DMS 273 treated with DMSO at 0.1 percent for 48 hours (cell line): ENCODE results near the gene AFTPH.

ENCODE experiments used
- DNase-seq: peaks from one replicate; lab custom pipeline; 2025; lab: John Stamatoyannopoulos, UW

The AFTPH gene

DNA sequence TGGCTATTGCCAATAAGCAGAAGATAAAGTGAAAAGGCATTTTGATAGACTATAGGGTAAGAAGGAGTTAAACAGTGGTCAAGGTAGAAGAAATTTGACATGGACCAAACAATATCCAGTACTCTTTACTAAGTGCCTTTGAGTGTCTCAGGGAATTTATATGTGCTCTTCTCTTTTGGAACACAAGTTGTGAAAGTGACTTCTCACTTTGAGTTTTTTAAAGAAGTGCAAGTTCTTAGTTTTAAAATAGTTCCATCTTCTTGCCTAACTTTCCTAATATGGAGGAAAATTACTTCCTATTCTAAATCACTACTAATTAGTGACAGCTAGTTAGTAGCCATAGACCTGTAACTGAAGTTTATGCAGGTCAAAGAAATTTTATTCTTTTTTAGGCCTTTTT is 63.4 kb downstream of the AFTPH start:
- DNase-seq: no peak

DNA sequence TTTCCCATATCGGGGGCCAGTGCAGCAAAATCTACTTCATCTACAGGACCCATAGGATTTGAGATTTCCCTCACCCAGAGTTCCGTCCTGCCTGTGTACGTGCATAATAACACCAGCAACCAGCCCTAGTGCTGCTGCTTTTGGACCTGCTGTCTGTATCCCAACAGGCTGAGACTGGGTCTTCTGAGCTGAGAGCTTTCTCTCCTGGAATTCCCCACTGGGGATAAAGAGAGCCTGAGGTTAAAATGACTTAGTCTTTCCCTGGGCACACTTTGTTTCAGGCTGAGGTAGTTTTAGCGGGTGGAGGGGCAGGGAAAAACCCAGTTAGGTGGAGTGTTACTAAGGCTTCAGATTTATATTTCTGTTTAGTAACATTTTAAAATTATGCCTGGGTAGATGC is 67.1 kb downstream of the AFTPH start:
- DNase-seq: no peak

DNA sequence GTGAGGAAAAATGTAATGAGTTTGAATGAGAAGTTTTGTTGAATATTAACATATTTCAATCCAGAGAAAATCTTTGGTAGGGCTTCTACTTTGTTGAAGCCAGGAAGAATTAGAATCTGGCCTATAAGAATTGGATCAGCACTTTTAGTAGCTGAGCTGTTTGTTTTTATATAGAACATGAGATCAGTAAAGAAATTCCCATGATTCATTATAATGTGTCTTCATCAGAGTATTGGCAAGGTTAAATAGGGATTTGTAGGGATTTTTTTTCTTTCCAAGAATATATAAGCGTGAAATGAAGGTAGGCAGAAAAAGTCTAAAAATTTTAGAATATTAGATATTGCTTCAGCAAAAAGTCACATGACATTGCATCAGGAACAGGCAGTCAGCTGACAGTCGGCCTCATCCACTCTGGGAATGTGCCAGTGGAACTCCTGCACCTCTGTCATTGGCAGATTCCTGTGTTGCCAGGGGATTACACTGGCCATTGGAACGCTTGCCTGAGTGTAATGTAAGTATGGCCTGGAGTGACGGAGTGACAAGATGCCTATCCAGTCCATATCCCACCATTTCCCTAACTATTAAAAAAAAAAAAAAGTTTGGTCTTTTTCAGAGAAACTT is 69.0 kb downstream of the AFTPH start:
- DNase-seq: no peak

- no peak for DNase-seq
These were observed 70.3 kb downstream of the AFTPH start for GRCh38 chr2:64594226-64594989.

DNA sequence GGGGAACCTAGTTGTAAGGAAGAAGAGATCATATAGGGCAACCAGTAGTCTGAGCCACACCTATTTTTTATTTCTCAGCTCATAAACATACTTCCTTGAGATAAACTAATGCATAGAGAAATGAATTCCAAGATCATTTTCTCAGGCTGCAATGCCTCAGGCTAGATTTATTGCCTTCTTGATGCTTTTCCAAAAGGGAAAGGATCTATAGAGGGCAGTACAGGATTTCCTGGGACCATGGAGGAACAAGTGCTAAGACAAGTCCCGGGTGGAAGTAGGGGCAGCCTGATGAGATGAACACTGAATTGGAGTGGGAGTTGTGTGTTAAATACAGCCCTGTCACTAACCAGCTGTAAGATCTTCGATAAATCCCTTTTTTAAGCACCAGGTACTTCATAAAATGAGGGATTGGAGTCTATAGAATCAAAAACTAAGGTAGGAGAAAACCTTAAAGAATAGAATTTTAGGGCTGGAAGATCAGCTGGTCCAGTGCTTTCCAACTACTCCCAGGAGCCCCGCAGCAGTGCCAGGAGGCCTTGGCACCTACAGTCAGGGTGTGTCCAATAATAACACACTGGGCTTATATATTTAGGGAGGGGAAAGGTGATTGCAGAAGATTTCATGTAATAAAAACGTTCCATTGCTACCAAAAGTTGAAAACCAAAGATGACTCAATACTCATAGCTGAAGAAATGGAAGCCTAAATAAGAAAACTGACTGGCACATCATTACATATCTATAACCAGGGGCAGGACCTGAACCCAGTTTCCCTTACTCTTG is 71.5 kb downstream of the AFTPH start:
- DNase-seq: no peak

- DNase-seq: no peak
These were observed 74.1 kb downstream of the AFTPH start for GRCh38 chr2:64598226-64598625.

GRCh38 chr2:64599469-64599868 is 75.3 kb downstream of the AFTPH start:
- no peak for DNase-seq

- DNase-seq: no peak
These were observed 77.1 kb downstream of the AFTPH start for GRCh38 chr2:64601034-64601754.

DNA sequence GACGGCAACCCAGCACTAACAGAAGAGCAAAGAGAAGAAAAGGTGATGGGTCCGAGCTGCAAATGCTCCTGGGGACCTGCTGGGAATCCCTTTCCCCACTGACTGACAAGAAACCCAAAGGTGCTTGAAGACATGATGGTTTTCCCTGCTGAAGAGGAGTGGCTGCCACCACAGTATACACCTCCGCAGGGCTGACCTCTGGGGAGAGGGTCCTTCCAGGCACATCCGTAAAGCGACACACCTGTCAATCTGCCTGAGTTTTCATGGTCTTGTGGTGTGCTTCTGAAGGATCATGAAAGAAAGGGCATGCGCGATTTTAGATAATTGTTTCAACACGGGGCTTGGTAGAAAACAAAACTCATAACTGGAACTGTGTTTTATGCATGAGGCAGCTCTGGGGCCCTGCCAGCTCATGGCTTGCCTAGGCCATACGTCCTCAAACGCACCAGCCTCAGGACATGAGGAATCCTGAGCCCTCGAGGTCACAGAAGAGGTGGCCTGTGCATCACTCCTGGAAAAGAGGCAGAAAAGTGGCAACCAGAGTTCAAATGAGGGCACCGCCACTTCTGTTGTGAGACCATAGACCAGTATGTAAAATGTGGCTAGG is 77.8 kb downstream of the AFTPH start:
- DNase-seq: no peak

DNA sequence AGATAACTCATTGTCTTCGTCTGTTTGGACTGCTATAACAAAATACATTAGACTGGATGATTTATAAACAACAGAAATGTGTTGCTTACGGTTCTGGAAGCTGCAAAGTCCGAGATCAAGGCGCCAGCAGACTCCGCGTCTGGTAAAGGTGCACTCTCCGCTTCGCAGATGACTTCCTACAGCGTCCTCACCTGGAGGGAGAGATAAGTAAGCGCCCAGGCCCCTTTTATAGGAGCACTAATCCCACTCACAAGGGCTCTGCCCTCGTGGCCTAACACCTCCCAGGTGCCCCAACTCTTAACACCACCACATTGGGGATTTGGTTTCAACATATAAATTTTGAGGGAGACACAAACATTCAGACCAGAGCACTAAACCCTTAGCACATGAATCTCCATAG is 78.3 kb downstream of the AFTPH start:
- DNase-seq: no peak

DNA sequence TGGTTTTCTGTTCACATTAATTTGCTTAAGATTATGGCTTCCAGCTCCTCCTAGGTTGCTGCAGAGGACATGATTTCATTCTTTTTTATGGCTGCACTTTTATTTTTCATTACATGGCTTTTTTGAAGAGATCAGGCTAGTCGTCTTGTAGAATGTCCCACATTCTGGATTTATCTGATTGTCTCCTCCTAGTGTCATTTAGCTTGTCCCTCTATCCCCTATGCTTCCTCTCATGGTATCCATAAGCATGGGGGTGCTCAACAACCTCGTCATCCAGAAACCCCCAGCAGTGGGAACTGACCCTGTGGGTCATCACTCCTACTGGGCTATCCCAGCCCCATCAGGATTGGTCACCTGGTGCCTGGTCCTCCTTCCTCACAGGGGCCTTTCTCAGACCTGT is 80.0 kb downstream of the AFTPH start:
- DNase-seq: no peak

DNA sequence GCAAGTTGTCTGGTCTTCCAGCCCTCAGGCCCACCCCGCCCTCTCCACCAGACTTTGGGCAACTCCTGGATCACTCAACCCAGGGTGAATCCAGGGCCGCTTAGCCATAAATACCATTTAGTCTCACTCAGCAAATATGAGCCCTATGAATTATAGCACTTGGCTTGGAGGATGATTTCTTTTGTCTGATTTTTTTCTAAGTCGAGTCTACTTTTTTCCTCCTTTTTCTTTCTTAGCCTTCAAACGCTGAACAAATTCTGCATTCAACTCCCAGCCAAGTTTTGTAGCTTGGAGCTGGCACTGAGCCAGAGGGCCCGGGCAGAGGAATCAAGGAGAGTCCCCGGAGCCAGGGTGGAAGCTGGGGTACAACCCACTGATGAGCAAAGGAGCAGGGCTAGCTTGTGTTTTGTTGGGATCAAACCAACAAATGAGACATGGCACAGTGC is 80.9 kb downstream of the AFTPH start:
- DNase-seq: no peak

DNA sequence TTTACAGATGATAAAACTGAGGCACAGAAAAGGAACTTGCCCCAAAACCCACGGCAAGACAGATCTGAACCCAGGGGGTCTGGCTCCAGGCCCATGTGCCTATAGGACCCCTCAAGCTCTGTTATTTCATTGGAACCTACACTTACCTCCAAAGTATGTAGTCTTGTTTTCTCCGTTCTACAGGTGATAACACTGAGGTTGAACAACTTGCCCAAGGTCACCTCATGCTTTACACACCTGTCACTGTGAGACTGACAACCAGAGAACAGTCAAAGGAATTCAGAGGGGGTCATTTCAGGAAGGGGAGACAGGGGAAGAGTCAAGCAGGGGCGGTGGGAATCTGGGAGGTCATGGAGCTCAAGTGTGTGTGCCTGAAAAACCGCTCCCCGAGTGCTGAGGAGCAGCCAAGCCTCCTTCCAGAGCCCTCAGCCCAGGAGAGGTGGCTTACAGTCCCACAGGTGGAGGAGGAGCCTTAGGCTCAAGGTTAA is 81.9 kb downstream of the AFTPH start:
- DNase-seq: no peak

DNA sequence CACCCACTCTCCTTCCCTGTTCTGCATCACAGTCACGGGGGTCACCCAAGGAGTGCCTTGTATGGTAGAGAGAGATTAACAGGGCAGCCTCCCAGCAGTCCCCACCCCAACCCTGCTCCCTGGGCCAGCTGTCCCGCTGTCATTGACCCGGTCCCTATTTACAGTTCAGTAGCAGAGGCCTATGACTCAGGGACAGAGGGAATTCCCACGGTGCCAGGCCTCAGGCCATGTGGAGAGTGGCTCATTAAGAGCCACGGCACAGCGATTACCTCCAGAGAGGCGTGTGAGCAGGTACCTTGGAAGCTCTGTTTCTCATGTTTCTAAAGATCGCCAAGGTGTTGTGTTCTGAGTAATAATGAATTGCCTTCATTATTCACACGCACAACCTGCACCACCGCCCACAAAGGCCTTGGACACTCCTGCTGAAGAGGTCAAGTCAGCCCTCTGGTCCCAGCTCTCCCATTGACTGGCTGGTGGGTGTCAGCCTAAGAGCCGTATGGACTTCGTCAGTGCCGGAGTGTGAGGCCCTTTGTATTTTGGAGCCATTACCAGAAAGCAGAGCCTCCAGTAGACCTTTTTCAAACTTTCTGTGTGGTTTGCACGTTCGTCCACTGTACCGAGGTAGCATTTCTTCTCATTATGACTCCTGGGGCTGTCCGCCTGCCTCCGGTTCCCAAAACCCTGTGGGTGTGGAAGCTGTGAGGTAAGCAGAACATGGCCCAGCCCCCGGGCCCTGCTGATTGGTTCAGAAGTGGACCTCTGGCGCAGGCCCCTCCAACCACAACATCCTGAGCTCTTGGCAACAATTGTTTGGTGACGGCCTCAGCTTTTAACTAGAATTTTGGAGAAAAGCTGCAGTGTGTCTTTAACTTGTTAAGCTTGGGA is 82.6 kb downstream of the AFTPH start:
- no peak for DNase-seq

DNA sequence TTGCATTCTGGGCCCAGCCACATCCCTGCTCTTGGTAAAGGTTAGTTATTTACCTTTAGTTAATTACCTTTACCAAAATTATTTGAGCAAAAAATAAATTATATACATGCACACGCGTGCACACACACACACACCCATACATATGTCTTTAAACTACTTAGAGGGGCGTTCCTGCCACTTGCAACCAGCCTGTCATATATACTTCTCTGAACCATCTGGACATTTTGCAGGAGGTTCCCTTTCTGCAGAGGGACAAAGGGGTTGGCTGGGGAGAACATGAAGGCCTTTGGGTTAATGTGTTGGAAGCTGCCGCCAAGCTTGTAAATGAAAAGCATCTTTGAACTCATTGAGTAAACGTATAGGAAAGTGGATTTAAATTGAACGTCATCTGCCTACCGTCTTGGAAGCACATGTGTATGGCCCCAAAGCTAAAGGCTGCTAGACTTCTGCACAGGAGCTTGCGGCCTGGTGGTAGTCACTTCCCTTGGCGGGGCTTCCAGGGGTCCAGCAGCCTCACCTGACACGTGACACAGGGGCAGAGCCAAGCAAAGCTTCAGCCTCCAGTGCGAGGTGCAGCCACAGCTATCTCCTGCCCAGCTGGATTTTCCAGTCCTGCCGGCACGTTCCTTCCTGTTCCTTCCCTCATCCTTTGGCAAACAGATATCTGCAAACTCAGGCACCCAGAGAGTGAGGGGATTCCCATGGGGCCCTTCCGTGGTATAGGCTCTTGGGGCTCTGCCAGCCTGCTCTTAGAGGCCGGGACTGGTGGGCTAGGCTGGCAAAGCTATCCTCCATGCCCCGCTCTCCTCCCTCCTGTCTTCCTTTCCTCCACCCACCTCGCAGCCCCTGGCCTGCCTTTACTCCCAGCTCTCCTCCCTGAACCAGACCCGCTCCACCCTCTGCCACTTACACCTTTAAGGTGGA is 83.5 kb downstream of the AFTPH start:
- DNase-seq: no peak

DNA sequence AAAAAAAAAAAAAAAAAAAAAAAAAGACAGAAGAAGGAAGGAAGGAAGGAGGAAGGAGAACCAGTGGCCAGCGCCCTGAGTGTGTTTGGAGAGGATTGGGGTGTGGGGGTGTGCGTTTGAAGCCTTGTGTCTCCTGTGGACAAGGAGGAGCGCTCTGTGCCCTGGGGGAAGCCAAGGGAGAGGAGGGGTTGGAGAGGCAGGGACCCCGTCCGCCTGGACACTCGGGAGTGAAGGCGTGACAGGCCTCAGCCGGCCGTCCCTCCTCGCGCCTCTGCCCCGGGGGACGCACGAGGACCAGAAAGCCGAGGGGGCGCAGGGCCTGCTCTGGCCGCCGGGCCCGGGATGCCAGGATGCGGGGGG is 84.7 kb downstream of the AFTPH start:
- DNase-seq: no peak

DNA sequence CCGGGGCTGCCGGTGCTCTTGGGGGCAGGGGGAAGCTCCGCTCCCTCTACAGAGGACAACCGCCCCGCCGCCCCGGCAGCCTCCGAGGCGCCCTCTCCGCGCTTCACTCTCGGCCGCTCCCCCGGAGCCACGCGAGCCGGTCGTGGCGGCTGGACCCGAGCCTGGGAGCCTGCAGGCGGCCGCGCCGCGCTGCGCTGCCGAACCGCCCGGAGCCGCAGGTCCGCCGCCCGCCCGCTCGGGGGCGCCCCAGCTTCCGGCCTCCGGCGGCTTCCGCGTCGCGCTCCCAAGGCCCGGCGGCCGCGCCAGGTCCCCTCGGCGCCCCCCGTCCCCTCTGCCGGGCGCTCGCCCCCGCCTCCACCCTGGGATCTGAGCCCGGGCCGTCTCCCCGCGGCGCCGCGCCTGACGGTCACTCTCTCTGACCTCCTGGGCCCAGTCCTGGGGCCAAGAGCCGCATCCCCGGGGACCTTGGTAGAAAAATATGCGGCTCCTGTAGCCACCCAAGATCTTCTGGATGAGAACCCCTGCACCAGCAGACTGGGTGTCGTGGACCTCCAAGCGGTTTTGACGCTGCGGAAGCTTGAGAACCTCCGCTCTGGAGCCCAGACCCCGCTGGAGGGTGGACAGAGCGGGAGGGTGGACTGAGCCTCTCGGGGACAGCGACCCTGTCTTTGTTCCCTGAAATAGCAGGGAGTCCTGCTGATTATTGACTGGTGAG is 85.3 kb downstream of the AFTPH start:
- no peak for DNase-seq

- no peak for DNase-seq
These were observed 85.8 kb downstream of the AFTPH start for GRCh38 chr2:64609942-64610281.

- no peak for DNase-seq
These were observed 86.3 kb downstream of the AFTPH start for GRCh38 chr2:64610316-64610855.
